Tibial nerve (tissue), 4 donors: ENCODE results near the gene SIK2. TPM values are rescaled to one million over a fixed set of nuclear protein-coding genes. Genes with fewer than 3 reads are reported as not detected.
A peak's percentile ranks its signal among the peaks of the same experiment; 100 is the strongest.

Experiments used
- DNase-seq, 2 donors: peaks; one replicate each; pipeline ENCODE4 v3.0.0-alpha.2; 2019; ENCODE audit warnings: low spot score in 2 of 2
- H3K27ac ChIP-seq, 4 donors: fragments of 200-600 bp; sonication (generic) in 3 of 4; one replicate each; pipeline ENCODE4 v1.5.1; 2017 to 2019; ENCODE audit warnings: mild to moderate bottlenecking in 1 of 4
- H3K27me3 ChIP-seq, 2 donors: fragments of 200-600 bp; sonication (generic) in 1 of 2; one replicate each; pipeline versions ENCODE4 v1.5.1 to v1.6.0; 2017 to 2019
- H3K36me3 ChIP-seq, 3 donors: fragments of 200-600 bp; sonication (generic); one replicate each; pipeline ENCODE4 v1.5.1; 2018 to 2019
- H3K4me1 ChIP-seq, 4 donors: fragments of 200-600 bp; sonication (generic) in 3 of 4; one replicate each; pipeline ENCODE4 v1.5.1; 2017 to 2019
- H3K4me3 ChIP-seq, 4 donors: fragments of 200-600 bp; sonication (generic) in 3 of 4; one replicate each; pipeline ENCODE4 v1.5.1; 2017 to 2019; ENCODE audit warnings: mild to moderate bottlenecking in 1 of 4, moderate library complexity in 1 of 4
- H3K9me3 ChIP-seq, 4 donors: fragments of 200-600 bp; sonication (generic) in 3 of 4; one replicate each; pipeline ENCODE4 v1.5.1; 2017 to 2019
- EP300 ChIP-seq, 2 donors: sonication (generic); formaldehyde crosslinking; IDR thresholded peaks; one replicate each; pipeline ENCODE4 v1.6.1; 2017; ENCODE audit warnings: antibody characterized with exemption in 2 of 2, mild to moderate bottlenecking in 1 of 2
- POLR2A ChIP-seq, 2 donors: fragments of 450-650 bp; IDR thresholded peaks; one replicate each; pipeline ENCODE4 v1.6.1; 2017; ENCODE audit warnings: antibody characterized with exemption in 2 of 2, mild to moderate bottlenecking in 2 of 2, moderate library complexity in 2 of 2
- WGBS, 2 donors: methylation state at CpG; one replicate each; pipeline ENCODE4 v1.1.5; 2018; 5-methylcytosine and 5-hydroxymethylcytosine counted together
- total RNA-seq, 4 donors: library from RNA; depleted of rRNA; stranded (reverse); fragments of >200 nt; gene quantifications; one replicate each; pipeline ENCODE4 v1.1.0, GENCODE V29; 2016
- TF ChIP-seq, protein P1 (sequence below), 5 experiments: fragments of 200-600 bp in 3 of 5; fragments of 450-650 bp in 2 of 5; sonication (generic) in 3 of 5; IDR thresholded peaks; one replicate each; pipeline ENCODE4 v1.5.1; 2016 to 2019; ENCODE audit warnings: antibody characterized with exemption in 5 of 5, mild to moderate bottlenecking in 3 of 5, moderate library complexity in 2 of 5

The SIK2 gene
- total RNA-seq, 4 donors from 2014 or later: 19.7 to 27.6 (median 24.1) TPM

DNA sequence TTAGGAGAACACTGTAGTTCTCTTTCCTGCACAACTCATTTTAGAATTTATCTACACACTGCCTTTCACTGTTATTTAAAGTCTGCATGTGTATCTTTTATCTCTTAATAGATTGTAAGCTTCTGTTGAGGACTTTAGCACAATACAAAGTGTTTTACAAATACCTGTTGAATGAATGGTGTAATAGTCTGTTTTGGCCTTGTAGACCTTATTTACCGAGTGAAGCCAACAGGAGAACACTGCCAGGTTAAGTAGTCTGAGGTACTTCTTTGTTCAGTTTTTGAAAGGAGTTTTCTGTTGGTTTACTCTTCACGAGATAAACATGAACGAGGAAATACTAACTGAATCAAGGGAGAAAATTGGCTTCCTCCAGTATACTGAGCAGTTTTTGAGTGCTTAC, 31.0 kb downstream of the SIK2 start:
- no peak overlapping the region for H3K4me3 ChIP-seq
- H3K27me3 ChIP-seq: no peaks in the 10 kb centered on the region
- H3K4me1 ChIP-seq: peaks cover 0 to 55% (median 16%) of the 10 kb centered on the region in 4 donors
- no peaks in the 10 kb centered on the region for H3K9me3 ChIP-seq
- no peak for DNase-seq
- no peak for TF ChIP-seq EP300 (IDR thresholded peaks at IDR 0.05)
- TF ChIP-seq, protein P1, sequence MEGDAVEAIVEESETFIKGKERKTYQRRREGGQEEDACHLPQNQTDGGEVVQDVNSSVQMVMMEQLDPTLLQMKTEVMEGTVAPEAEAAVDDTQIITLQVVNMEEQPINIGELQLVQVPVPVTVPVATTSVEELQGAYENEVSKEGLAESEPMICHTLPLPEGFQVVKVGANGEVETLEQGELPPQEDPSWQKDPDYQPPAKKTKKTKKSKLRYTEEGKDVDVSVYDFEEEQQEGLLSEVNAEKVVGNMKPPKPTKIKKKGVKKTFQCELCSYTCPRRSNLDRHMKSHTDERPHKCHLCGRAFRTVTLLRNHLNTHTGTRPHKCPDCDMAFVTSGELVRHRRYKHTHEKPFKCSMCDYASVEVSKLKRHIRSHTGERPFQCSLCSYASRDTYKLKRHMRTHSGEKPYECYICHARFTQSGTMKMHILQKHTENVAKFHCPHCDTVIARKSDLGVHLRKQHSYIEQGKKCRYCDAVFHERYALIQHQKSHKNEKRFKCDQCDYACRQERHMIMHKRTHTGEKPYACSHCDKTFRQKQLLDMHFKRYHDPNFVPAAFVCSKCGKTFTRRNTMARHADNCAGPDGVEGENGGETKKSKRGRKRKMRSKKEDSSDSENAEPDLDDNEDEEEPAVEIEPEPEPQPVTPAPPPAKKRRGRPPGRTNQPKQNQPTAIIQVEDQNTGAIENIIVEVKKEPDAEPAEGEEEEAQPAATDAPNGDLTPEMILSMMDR (IDR thresholded peaks at IDR 0.05): no peak
- no peak for TF ChIP-seq POLR2A (IDR thresholded peaks at IDR 0.05)
- H3K27ac ChIP-seq: peak overlapping the region in 2 of 4 donors; percentile 17 to 78
- peaks cover 0 to 13% (median 0%) of the 10 kb centered on the region in 3 donors for H3K36me3 ChIP-seq
- 43 to 64% methylated on average over 3 of the region's 3 CpGs for WGBS, 2 donors

- Histone ChIP-seq H3K4me1 (peaks cover 0 to 55% (median 16%) of the 10 kb centered on the region in 4 donors), H3K9me3 (no peaks in the 10 kb centered on the region), H3K4me3 (no peak overlapping the region), H3K27ac (peak overlapping the region in 2 of 4 donors; percentile 17 to 78), H3K27me3 (no peaks in the 10 kb centered on the region), H3K36me3 (peaks cover 0 to 9% (median 0%) of the 10 kb centered on the region in 3 donors)
- no peak for DNase-seq
- TF ChIP-seq EP300 (IDR thresholded peaks at IDR 0.05) (no peak), POLR2A (IDR thresholded peaks at IDR 0.05) (no peak)
- TF ChIP-seq, protein P1 (IDR thresholded peaks at IDR 0.05): no peak
- WGBS, 2 donors: 32 to 34% methylated on average over 3 of the region's 3 CpGs
Observed at GRCh38 chr11:111633756-111634362, 31.6 kb downstream of the SIK2 start.

GRCh38 chr11:111634981-111635705, 32.9 kb downstream of the SIK2 start:
- H3K27me3 ChIP-seq: no peaks in the 10 kb centered on the region
- 48 to 49% methylated on average over 5 of the region's 5 CpGs for WGBS, 2 donors
- H3K27ac ChIP-seq: peak overlapping the region in 3 of 4 donors; percentile 15 to 78 (median 61)
- DNase-seq: no peak
- H3K4me3 ChIP-seq: no peak overlapping the region
- no peaks in the 10 kb centered on the region for H3K36me3 ChIP-seq
- no peaks in the 10 kb centered on the region for H3K9me3 ChIP-seq
- no peak for TF ChIP-seq EP300 (IDR thresholded peaks at IDR 0.05)
- TF ChIP-seq, protein P1 (IDR thresholded peaks at IDR 0.05): no peak
- peaks cover 0 to 59% (median 16%) of the 10 kb centered on the region in 4 donors for H3K4me1 ChIP-seq

GRCh38 chr11:111635706-111636045, 33.4 kb downstream of the SIK2 start:
- Histone ChIP-seq H3K9me3 (no peaks in the 10 kb centered on the region), H3K4me3 (no peak overlapping the region), H3K4me1 (peaks cover 0 to 62% (median 16%) of the 10 kb centered on the region in 4 donors), H3K27me3 (no peaks in the 10 kb centered on the region), H3K27ac (peak overlapping the region in 3 of 4 donors; percentile 15 to 78 (median 61)), H3K36me3 (no peaks in the 10 kb centered on the region)
- 14 to 22% methylated on average over 1 of the region's 1 CpG for WGBS, 2 donors
- DNase-seq: peak in 1 of 2 donors; percentile 14
- TF ChIP-seq POLR2A (IDR thresholded peaks at IDR 0.05) (no peak), EP300 (IDR thresholded peaks at IDR 0.05) (peak in 1 of 2 donors; percentile 44)
- TF ChIP-seq, protein P1 (IDR thresholded peaks at IDR 0.05): no peak

DNA sequence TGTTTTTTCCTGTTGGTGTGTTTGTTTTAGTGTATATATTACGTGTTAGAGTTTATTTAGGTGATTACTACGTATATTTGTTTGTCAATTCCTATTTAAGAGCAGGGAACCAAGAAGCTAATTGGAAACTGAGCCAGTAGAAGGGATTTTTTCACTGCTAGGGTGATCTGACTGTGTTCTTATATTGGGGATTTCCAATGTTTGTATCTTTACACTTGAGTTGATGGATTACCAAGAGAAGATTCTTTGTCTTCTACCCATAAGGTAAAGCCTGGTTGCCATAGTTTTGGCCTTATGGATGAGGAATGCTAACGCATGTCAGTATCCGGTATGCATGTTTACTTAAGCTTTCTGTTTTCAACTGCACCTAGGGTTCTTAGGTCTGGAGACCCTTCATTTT, 35.6 kb downstream of the SIK2 start:
- no peak for TF ChIP-seq POLR2A (IDR thresholded peaks at IDR 0.05)
- no peak for TF ChIP-seq EP300 (IDR thresholded peaks at IDR 0.05)
- TF ChIP-seq, protein P1 (IDR thresholded peaks at IDR 0.05): no peak
- H3K4me3 ChIP-seq: no peak overlapping the region
- H3K9me3 ChIP-seq: no peaks in the 10 kb centered on the region
- H3K36me3 ChIP-seq: peaks cover 0 to 7% (median 0%) of the 10 kb centered on the region in 3 donors
- H3K4me1 ChIP-seq: peaks cover 0 to 61% (median 16%) of the 10 kb centered on the region in 4 donors
- DNase-seq: no peak
- 97 to 99% methylated on average over 4 of the region's 4 CpGs for WGBS, 2 donors
- no peaks in the 10 kb centered on the region for H3K27me3 ChIP-seq
- no peak overlapping the region for H3K27ac ChIP-seq
